AG08396 (cell line): ENCODE results near the gene VMAC.

ENCODE experiments used
- DNase-seq: peaks from one replicate; pipeline ENCODE4 v3.0.0; 2012; ENCODE audit warnings: low spot score, mixed read lengths

VMAC gene

DNA sequence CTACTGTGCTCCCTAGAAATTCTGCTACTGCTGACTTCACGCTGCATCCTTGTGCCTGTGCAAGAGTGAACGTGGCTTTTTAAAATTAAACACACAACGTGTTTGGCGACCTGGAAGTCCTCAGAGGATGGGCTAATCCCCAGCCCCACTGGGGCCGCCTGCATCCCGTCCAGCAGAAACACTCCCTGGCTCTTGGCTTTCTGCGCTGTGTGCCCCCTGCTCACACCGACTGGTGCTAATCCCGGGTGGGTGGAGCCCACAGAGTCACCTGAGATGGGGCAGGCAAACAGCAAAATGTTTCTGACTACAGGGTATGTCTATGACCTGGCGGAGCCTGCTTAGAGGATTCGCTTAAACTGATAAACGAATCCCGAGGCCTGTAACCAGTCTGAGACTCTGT is 24.5 kb downstream of the VMAC start:
- no peak for DNase-seq

DNA sequence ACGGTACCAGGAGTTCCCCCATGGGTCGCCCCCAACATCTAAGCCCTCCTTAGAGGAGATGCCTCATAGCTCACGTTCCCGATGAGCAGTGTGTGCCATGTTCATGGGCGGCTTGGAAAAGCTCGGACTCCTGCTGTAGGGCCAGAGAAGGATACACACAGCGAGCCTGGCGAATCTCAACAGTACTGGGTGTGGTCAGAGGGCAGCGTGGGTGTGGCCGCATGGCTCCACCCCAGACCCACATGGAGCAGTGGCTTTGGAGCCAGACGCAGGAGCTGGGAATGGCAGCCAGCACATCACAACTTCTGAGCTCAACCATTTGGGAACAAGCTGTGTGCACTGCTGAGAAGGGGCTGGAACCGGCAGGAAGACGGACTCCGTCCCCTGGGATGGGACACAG is 25.0 kb downstream of the VMAC start:
- DNase-seq = no peak

DNA sequence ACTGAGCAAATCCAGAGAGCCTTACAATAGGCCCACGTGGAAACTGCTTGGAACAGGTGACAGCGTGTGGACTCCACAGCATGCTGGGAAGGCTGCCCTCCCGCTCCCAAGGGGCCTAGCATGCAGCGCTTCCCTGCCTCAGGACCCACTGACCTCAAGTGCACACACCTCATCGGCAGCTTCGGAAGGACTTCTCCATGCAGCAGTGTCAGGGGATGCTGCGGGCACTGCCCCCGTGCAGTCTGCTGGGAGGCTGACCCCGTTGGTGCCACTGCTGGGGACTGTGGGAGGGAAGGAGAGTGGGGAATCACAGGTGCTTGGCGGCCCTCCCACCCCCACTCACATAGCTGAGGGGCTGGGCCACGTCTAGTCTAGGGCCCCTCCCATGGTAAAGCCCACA is 26.6 kb downstream of the VMAC start:
- no peak for DNase-seq

DNA sequence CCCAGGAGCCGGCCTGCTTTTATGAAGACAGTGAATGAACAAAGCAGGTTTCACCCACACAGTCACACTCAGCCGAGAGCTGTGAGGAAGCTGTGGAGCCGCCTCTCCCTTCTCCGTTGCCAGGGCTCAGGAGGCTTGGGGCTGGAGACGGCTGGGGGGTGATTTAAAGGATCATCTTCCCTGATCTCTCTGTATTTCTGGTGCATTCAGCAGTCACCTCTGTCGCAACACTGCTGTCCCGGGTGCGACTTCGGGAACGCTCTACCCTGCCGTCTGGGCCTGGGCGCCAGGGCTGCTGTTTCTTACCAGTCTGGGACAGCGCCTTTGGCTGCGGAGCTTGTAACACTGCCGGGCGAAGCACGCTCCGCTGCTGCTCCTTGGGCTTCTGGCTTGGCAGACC is 27.5 kb downstream of the VMAC start:
- DNase-seq = no peak

DNA sequence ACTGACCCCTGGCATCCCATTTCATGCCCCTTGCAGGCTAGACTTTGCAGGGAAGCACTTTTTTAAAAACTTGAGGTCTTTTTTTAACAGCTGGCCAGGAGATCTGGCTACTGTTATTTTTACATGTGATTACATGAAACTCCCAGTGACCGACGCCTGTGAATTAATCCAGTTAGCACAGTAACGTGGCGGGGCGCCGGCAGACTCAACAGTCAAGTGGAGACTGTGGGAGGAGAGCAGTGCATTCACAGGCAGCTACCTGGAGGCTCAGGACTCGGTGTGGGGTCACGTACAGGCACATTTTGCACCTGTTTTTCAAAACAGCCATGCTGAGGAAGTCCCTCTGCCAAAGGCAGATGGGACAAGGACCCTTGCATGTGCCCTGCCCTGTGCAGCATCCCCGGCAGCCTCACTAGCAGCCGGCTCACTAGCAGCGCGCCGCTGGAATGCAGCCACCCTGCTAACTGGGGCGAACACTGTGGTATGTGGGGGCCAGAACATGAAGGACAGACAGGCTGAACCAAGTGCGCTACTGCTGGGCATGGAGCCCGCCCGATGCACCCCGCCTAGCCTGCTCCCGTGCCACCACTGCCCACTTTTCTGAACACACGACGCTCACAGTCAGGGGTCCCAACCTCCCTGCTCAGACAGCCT is 28.1 kb downstream of the VMAC start:
- no peak for DNase-seq

DNA sequence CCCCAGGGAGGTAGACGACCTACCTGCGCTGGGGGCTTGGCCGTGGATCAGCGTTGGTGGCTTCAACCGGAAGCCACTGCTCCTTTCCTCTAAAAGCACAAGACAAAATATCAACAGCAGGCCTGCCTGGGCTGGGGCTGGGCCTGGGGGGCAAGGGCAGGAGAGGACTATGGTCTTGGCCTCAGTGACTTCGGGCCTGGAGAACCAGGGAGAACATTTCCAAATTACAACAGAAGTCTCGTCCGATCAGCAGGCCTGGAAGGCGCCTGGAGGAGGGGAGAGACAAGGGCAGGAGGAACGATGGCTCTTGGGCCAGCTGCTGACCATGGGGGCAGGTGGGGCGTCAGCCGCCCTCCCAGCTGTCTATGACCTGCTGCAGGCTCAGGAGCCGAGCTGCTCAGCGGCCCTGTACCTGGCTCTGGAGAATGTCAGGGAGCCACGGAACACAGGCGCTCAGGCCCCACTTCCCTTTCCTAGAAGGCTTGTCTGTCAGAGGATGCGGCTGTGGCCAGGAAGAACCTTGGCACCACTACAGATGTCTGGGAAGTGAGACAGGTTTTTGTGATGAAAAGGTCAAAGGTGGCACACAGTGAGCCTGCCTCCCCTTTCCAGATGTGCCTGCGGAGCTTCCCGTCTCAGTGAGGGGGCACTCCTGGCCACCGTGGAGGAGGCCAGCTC is 28.9 kb downstream of the VMAC start:
- DNase-seq = no peak

DNA sequence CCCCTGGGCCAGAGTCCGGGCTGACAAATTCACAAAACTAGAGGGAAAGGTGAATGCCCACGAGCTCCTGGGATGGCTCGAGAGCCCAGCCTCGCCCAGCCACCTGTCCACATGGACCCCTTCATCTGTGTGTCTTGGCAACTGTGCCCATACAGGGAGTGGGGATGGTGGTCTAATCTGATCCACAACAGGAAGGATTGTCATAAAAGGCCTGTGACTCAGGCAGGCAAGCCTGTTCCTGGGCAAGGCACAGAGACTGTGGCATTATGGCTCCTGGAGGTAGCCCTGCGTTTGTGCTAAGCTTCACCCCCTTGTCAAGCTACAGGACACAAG is 29.4 kb downstream of the VMAC start:
- no peak for DNase-seq

DNA sequence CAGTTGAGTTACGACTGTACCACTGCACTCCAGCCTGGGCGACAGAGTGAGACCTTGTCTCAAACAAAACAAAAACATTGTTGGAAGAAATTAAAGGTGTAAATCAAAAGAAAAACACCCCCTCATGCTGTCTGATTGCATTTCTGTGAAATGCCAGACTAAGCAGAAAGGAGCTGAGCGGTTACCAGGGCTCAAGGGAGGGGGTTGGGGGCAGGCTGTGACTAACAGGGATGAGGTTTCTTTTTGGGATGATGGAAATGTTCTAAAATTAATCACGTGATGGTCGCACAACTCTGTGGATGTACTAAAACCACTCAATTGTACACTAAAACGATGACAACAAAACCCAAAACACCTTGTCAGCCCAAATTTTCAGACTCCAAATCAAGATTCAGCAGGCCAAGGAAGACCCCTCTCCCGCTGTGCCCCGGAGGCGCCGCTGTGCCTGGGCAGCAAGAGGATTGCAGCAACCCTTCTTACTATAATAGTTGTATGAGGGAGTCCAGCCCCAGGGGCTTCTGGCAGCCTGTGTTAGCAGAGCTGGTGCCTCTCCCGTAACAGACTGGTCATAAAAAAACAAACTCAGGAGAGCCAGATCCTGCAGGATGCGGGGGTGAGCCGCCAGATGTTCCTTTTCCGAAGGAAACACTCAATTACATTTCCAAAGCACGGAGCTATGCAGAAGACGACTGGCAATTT is 30.3 kb downstream of the VMAC start:
- peak; percentile 79 for DNase-seq

DNA sequence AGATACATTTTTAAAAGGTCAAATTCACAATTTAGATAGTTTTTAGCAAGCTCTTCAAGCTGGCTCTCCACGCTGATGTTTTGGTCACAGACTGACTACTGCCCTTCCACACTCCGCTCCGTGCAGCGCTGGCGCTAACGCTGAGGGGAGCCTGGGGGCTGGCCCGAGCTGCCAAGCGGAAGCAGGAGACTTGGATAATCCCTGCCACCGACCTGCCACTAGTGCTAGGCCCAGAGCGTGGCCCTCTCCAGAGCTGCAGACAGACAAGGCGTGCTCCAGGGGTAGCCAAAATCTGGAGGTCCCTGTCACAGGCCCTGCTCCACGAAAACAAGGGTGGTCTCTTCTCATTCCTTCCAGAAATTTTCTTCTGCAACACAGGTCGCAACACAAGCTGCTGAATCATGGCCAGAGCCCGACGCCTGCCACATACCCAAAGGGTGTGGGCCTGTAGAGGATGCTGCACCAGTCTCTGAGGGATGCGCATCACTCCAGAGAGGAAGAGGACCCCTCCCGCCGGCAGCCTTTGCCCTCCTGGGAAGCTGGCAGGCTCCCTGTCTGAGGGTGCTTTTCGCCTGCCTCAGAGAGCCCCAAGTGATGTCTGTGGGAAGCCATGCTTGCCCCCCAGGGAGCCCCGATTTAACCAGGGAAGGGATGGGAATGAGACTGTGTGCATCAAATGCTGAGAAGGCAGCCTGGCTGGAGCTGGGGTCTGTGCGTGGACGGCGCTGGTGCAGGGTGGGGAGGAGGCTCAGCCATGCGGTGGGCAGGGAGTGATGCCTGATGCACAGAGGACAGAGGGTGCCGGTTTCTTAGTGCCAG is 31.0 kb downstream of the VMAC start:
- no peak for DNase-seq

DNA sequence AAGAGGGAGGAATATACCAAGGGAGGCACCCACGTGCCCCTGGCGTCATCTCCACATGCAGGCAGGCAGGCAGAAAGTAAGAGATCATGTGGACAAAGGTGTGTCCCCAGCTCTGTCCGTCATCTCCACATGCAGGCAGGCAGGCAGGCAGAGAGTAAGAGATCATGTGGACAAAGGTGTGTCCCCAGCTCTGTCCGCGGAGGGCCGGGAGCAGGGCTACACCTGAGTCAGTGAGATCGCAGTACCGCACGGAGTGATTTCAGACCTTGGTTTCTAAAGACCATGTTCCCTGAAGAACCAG is 31.6 kb downstream of the VMAC start:
- DNase-seq = no peak

DNA sequence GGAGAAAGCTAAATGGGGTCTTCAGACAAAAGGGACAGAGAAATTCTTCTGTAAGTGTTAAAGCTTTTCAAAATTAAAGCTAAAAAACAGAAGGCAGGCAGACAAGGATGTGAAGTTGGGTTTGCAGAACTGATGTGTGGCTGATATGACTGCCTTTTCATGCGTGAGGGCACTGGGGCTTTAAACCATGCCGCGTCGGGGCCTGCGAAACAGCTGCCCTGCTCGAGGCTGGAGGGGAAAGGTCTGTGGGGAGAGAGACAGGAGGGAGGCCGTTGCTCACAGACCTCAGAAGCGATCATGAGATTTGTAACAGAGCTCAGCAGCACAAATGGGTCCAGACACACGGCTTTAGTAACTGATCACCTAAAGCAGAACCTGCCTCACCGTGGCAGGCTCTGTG is 32.9 kb downstream of the VMAC start:
- DNase-seq = no peak

DNA sequence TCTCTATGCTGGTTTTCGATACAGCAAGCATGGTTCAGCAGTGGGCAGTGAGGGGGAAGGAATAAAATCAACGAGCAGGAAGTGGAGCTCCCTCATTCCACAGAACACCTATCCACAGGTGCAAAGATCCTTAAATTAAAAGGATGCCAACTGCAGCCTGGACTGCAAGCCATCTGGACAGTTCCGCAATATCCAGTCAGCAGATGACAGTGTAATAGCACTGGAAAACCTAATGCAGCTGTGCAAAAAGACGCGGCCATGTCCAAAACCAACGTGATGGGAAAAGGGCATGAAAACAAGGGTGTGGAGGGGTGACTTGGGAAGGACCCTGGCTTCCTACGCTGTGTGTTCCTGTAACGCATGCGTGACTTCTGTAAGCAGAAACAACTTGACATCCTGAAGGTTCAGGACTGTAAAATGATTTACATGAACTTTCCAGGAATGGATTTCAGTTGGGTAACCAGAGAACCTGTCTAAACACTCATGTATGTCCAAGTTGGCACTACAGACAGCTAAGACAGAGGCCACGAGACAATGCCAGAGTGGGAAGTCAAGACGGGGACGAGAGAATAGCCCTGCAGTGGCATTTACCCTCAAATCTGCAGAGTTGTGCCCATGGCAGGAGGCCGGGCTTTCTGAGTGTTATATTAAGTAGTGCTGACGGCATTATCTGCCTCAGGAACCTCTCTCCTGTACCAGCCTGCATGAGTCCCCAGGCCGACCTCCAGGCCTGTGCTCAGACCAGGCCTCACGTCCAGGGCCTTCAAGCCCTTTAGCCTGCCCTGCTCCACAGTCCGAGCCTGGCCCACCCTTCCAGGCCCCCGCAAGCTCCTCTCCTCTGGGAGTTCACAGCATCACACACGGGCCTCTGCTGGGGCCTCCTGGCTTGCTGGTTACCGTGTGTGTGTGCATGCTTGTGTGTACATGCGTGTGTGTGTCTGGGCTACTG is 35.9 kb downstream of the VMAC start:
- no peak for DNase-seq

DNA sequence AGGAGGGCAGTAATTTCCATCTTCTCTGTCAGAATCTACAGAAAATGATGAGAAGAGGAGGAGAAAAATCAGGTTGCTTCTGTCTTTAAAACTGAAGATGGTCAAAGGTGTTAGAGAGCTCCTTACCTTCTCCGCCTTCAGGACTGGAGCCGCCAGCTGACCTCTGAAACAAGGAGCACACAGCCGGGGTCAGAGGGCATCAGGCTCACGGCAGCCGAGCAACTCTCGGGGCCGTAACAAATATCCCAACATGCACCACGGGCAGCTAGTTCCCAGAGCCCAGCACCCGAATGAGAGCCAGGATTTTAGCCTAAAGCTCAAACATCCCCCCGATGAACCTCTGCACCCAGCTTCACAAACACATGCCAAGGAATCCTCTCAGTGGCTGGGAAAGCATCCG is 37.0 kb downstream of the VMAC start:
- DNase-seq = no peak

DNA sequence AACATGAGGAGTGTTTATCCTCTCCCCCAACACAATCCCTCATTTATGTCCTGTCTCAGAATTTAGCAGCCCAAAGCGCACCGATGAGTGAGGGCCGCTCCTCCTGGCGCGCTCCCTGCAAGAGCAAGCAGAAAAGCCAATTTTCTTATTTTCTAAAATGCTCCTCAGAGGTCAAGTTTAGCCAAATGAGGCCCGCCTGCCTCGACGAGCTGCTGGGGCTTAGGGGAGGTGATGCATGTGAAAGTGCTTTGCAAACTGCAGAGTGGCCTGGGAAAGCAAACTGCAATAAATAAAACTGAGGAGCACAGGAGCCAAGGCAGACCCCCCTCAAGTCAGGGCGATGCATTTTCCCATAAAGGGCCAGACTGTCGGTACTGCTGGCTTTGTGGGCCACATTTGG is 38.4 kb downstream of the VMAC start:
- DNase-seq = no peak

DNA sequence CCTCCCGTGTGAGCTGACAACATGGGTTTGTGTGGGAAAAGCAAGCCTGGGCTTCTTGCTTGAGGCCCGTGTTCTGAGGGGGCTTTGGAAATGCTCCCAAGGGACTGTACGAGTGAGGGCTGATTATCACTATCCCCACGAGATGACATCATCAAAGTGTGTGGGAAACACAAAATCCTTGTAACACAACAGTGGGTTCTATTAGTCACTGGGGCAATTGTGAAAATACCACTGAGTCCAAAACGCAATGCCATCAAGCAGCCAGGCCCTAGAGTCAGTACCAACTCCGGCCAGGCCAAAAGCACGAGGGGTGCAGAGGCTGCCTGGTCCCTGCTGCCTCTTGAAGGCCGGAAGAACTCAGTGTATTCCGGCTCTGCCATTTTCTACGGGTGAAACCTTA is 39.0 kb downstream of the VMAC start:
- peak; percentile 50 for DNase-seq

DNA sequence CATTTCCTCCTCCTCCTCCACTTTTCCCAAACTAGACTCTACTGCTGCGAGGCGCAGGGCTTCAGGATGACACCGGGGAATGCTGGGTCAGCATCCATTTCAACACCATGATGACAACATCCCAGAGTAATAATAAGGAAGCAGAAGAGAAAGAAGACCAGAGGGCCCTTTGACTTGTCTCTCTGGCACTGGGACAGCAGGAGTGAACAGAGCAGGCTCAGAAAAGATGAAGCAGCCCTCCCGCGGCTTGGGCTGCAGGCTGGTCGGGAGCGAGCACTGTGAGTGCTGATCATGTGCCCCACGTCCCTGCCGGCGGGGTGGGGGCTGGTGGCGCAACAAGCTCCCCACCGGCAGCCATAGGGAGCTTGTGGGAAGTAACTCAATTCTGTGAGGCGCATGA is 42.8 kb downstream of the VMAC start:
- no peak for DNase-seq

DNA sequence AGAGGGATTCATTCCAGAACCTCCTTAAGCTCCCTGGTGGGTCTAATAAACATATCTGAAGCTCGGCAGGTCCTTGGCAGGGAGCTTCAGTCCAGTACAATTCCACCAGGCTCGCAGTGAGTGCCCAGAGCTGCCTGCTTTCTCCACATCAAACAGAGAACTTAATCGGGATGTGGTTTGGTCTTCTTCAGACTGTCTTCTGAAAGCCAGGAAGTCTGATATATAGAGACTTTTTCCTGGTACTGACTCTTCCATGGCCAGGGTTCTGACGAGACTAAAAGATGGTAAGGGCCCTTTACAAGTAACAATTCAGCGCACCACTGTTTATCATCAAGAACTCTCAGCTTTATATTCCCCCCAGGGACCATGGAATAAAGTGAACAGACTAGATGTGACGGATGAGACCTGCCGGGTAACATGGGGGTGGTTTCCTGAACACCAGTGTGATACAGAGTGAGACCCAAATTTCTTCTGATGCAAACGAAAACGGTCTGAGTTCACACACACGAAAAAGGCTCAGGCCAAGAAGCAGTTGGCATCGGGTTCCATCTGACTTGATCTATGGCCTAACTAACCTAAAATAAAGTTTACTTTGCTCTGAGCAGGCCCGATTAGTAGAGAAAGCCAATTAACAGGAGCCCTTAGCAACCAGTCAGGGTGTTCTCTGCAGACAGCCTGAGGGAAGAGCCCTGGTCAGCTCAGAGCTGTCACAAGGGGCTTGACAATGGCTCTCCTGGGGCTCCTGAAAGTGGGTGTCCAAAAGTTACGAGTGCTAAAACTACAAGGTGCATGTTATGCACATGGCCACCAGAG is 44.3 kb downstream of the VMAC start:
- no peak for DNase-seq

DNA sequence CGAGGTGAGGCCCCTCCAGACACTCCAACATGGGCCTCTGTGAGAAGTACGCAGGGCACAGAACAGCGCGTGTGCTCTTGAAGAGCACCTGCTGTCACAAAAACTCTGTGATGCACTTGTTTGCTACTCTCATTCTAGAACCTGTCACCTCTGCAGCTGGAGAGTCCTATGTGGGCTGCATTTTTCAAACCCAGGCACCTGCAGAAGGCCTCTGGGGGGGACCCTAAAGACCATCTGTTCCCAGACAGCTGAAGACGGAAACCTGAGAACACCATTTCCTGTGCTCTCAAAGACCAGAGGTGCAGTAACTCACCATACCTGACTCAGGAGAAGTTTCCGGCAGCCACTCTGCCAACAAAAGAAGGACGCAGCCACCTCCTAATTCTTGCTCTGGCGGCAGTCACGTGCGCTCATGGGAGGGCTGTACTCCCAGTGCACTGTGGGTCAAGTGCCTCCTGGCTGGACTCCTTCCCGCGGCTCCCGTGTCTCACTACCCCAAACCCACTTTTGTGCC is 45.2 kb downstream of the VMAC start:
- no peak for DNase-seq

DNA sequence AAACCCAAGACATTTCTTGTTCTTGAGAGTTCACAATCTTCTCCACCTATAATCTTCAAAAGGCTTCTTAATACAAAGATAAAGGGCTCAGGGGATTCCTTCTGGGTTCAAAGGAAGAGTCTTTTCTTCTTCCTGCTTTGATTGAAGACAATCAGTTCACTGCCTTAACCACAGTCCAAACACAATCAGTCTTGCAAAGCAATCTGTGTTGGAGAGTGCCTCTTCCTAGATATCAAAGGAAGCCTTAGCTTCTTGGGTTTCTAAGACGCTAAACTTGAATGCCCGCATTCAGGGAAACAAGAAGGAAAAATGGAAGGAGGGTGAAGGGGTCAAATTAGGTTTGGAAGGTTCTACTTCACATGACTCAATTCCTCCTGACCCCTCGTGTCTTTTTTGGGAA is 46.1 kb downstream of the VMAC start:
- DNase-seq = no peak

DNA sequence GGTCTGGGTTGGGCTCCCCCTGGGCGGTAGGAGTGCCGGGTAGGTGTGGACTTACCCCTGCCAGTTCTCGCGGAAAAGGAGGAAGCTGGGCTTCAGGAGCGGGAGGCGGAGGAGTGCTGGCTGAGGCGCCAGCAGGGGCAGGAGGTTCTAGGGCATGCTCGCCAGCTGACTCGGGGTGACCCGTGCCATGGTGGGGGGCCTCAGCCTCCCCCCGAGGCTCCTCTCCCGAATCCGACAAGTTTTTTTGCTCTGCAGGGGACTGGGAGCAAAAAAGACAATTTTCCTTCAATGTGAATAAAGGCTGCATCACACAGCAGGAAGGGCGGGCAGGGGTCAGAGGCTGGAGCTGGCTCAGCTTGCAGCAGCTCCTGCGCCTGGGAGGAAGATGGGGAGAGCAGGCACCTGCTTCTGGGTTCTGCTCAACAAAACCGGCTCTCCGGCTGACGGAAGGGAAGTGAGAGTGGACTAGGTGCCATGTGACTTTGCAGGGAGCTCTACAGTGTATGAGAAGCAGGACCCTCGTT is 46.7 kb downstream of the VMAC start:
- DNase-seq = no peak
